Measurements from ENCODE around the gene SCAMP1. TPM values are rescaled to one million over a fixed set of nuclear protein-coding genes. Genes with fewer than 3 reads are reported as not detected.

SCAMP1 gene
- total RNA-seq, 1 donor from 2014 or later, result 51.6 TPM

GRCh38 chr5:78496373-78496772 is 136.0 kb downstream of the SCAMP1 start:
- peak; percentile 29 for DNase-seq

GRCh38 chr5:78497573-78498533 is 137.4 kb downstream of the SCAMP1 start:
- DNase-seq, result no peak

- DNase-seq, result no peak
Measured at GRCh38 chr5:78499485-78499884, 139.1 kb downstream of the SCAMP1 start.

- no peak for DNase-seq
Measured at GRCh38 chr5:78500028-78500427, 139.6 kb downstream of the SCAMP1 start.

- no peak for DNase-seq
Measured at GRCh38 chr5:78500871-78501270, 140.5 kb downstream of the SCAMP1 start.

- DNase-seq, result peak; percentile 36
Measured at GRCh38 chr5:78501411-78502352, 141.3 kb downstream of the SCAMP1 start.

GRCh38 chr5:78503958-78504653 is 143.7 kb downstream of the SCAMP1 start:
- DNase-seq, result no peak

GRCh38 chr5:78504704-78505677 is 144.6 kb downstream of the SCAMP1 start:
- DNase-seq, result peak; percentile 98

GRCh38 chr5:78505860-78506259 is 145.4 kb downstream of the SCAMP1 start:
- no peak for DNase-seq

- no peak for DNase-seq
Measured at GRCh38 chr5:78506261-78507024, 146.0 kb downstream of the SCAMP1 start.

- DNase-seq, result no peak
Measured at GRCh38 chr5:78507531-78507930, 147.1 kb downstream of the SCAMP1 start.

GRCh38 chr5:78508186-78508765 is 147.9 kb downstream of the SCAMP1 start:
- DNase-seq, result peak; percentile 40

GRCh38 chr5:78509145-78509865 is 148.9 kb downstream of the SCAMP1 start:
- peak; percentile 90 for DNase-seq

GRCh38 chr5:78509884-78510769 is 149.7 kb downstream of the SCAMP1 start:
- no peak for DNase-seq

GRCh38 chr5:78511121-78511906 is 150.9 kb downstream of the SCAMP1 start:
- DNase-seq, result no peak

- no peak for DNase-seq
Measured at GRCh38 chr5:78512435-78512834, 152.0 kb downstream of the SCAMP1 start.

- no peak for DNase-seq
Measured at GRCh38 chr5:78513441-78513840, 153.0 kb downstream of the SCAMP1 start.

Data from skin of body (tissue), 2 donors.